ENCODE data around the gene PRAMEF2. TPM values are rescaled to one million over a fixed set of nuclear protein-coding genes. Genes with fewer than 3 reads are reported as not detected.
"Not testable (repeated sequence)": the region's sequence is repeated elsewhere in the genome, so short reads cannot be mapped to it uniquely, and the experiment has no call there.

PRAMEF2 gene
- total RNA-seq, 1 experiment from 2014 or later, result not detected

DNA sequence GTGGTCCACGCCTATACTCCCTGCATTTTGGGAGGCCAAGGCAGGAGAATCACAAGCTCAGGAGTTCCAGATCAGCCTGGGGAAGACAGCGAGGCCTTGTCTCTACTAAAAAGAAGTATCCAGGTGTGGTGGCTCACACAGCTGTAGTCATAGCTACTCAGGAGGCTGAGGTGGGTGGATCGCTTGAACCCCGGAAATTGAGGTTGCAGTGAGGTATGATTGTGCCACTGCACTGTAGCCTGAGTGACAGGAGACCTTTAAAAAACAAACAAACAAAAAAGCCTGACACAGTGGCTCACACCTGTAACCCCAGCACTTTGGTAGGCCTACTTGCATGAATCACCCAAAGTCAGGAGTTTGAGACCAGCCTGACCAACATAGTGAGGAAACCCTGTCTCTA lies 21.6 kb downstream of the PRAMEF2 start:
- not testable (repeated sequence) for H2BK20ac ChIP-seq (ENCODE audit: low read depth, low read length, poor library complexity, severe bottlenecking); H4K5ac ChIP-seq (ENCODE audit: insufficient read length, low read depth, low read length); H3K79me1 ChIP-seq (ENCODE audit: insufficient read depth, low read depth, low read length, poor library complexity, severe bottlenecking); H4K20me1 ChIP-seq (ENCODE audit: control insufficient read depth, insufficient read depth, insufficient read length); H3K27ac ChIP-seq (ENCODE audit: insufficient read length, low read depth, low read length); H2AFZ ChIP-seq (ENCODE audit: low read length); H3T11ph ChIP-seq (ENCODE audit: low read length); H3K14ac ChIP-seq (ENCODE audit: insufficient read depth, low read length); H3K36me3 Mint-ChIP-seq (ENCODE audit: insufficient read depth in 1 of 3, low read depth in 3 of 3); H2BK15ac ChIP-seq (ENCODE audit: low read depth, low read length); H3K79me2 ChIP-seq (ENCODE audit: insufficient read depth, low read length); H2BK12ac ChIP-seq (ENCODE audit: insufficient read length, low read depth, low read length); H3K9ac ChIP-seq (ENCODE audit: extremely low read depth, insufficient read length, low read length); H3K4me1 Mint-ChIP-seq; H3K23me2 ChIP-seq (ENCODE audit: insufficient read length, low read depth, low read length, poor library complexity, severe bottlenecking); DNase-seq; H2BK5ac ChIP-seq (ENCODE audit: insufficient read length, low read length); H3K18ac ChIP-seq (ENCODE audit: insufficient read length, low read depth, low read length); H3K27me3 ChIP-seq (ENCODE audit: insufficient read depth, low read length); H4K8ac ChIP-seq (replicated peaks; ENCODE audit: insufficient read length, low read depth, low read length); H4K91ac ChIP-seq (ENCODE audit: insufficient read length, low read depth, low read length); H3K4me2 ChIP-seq (ENCODE audit: insufficient read depth, insufficient read length, low read length); H3K56ac ChIP-seq (ENCODE audit: insufficient read length, low read depth, low read length); H3K4me1 ChIP-seq (ENCODE audit: insufficient read depth, low read length); H3K9me3 ChIP-seq (ENCODE audit: control insufficient read depth, low read depth, low read length); H3K4me3 Mint-ChIP-seq; H2BK120ac ChIP-seq (ENCODE audit: low read depth, low read length, poor library complexity, severe bottlenecking); H3K27ac Mint-ChIP-seq; H3K23ac ChIP-seq (ENCODE audit: insufficient read length, low read depth, low read length); H3K4ac ChIP-seq (ENCODE audit: low read depth, low read length); H2AK5ac ChIP-seq (ENCODE audit: insufficient read length, low read length); H3K27me3 Mint-ChIP-seq (ENCODE audit: low read depth)
- WGBS (ENCODE audit: extremely low coverage, insufficient read length, low lambda C conversion rate), result no CpG with 5 or more reads among the region's 4 CpGs
- peaks cover 11 to 18% of the 10 kb centered on the region in 2 experiments for H3K9me3 Mint-ChIP-seq

DNA sequence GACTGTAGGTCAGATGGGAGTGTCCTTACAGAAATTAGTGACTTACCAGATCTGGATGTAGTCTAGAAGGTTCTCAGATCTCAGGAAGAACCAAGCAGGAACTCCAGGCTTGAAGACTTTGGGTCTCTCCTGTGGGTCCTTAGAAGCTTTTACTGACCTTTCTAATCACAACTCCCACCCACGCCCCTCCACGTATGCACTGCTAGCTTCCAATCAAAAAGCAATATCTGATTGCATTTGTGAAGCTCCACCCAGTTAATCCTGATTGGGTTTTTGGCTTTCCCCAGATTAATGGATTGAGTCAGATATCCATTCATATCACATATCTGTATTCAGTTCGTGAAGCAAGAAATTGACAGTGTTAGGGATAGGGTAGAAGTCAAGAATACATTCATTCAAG lies 29.2 kb downstream of the PRAMEF2 start, which contains the start of gene PRAMEF4:
Gene PRAMEF4, minus strand, starts transcription at position 101 of the 400 bp plus-strand sequence. CDS start 2,807 bp downstream, outside the sequence.
- H3K27ac ChIP-seq (ENCODE audit: insufficient read length, low read depth, low read length); H3K4ac ChIP-seq (ENCODE audit: low read depth, low read length); H3K23ac ChIP-seq (ENCODE audit: insufficient read length, low read depth, low read length); H4K20me1 ChIP-seq (ENCODE audit: control insufficient read depth, insufficient read depth, insufficient read length); H3K9ac ChIP-seq (ENCODE audit: extremely low read depth, insufficient read length, low read length); H3K56ac ChIP-seq (ENCODE audit: insufficient read length, low read depth, low read length); H4K91ac ChIP-seq (ENCODE audit: insufficient read length, low read depth, low read length); H3K27me3 Mint-ChIP-seq (ENCODE audit: low read depth); H2AFZ ChIP-seq (ENCODE audit: low read length); H3K36me3 Mint-ChIP-seq (ENCODE audit: insufficient read depth in 1 of 3, low read depth in 3 of 3); H4K5ac ChIP-seq (ENCODE audit: insufficient read length, low read depth, low read length); H2AK5ac ChIP-seq (ENCODE audit: insufficient read length, low read length); H3K27me3 ChIP-seq (ENCODE audit: insufficient read depth, low read length); H3K14ac ChIP-seq (ENCODE audit: insufficient read depth, low read length); H3K4me1 Mint-ChIP-seq; H3K27ac Mint-ChIP-seq; H2BK120ac ChIP-seq (ENCODE audit: low read depth, low read length, poor library complexity, severe bottlenecking); H3K9me3 ChIP-seq (ENCODE audit: control insufficient read depth, low read depth, low read length); H2BK12ac ChIP-seq (ENCODE audit: insufficient read length, low read depth, low read length); H3K79me2 ChIP-seq (ENCODE audit: insufficient read depth, low read length); H3K4me3 Mint-ChIP-seq; H2BK20ac ChIP-seq (ENCODE audit: low read depth, low read length, poor library complexity, severe bottlenecking); H3T11ph ChIP-seq (ENCODE audit: low read length); H3K79me1 ChIP-seq (ENCODE audit: insufficient read depth, low read depth, low read length, poor library complexity, severe bottlenecking); H4K8ac ChIP-seq (replicated peaks; ENCODE audit: insufficient read length, low read depth, low read length); H3K4me1 ChIP-seq (ENCODE audit: insufficient read depth, low read length); H3K18ac ChIP-seq (ENCODE audit: insufficient read length, low read depth, low read length); DNase-seq; H3K4me2 ChIP-seq (ENCODE audit: insufficient read depth, insufficient read length, low read length); H2BK5ac ChIP-seq (ENCODE audit: insufficient read length, low read length); H2BK15ac ChIP-seq (ENCODE audit: low read depth, low read length); H3K23me2 ChIP-seq (ENCODE audit: insufficient read length, low read depth, low read length, poor library complexity, severe bottlenecking): not testable (repeated sequence)
- WGBS (ENCODE audit: extremely low coverage, insufficient read length, low lambda C conversion rate), result no CpG with 5 or more reads among the region's 3 CpGs
- H3K9me3 Mint-ChIP-seq, result peaks cover 21 to 38% of the 10 kb centered on the region in 2 experiments

All from H9 (cell line).